Measurements from ENCODE around the gene MEGF9.
A peak's percentile ranks its signal among the peaks of the same experiment; 100 is the strongest.
"Not testable (repeated sequence)": the region's sequence is repeated elsewhere in the genome, so short reads cannot be mapped to it uniquely, and the experiment has no call there.

The MEGF9 gene

DNA sequence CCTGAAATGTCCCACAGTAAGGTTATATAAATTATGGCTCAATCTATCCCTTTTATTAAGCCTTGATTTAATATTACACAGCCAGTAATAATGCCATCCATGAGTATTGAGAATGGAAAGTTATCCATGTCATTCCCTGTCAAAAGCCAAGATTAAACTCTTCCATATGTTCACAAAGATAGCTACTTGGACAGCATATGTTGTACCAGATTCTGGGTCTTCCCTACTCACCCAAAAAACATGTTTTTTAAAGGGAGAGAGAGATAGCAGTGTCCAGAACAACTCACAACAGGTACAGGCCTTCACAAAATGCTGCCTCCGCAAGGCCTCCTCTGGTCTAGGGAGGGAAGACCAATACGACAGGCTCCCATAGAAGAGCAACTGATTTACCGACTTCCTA, 149.7 kb downstream of the MEGF9 start:
- DNase-seq (ENCODE audit: insufficient read length, low spot score) (no peak), FAIRE-seq (no peak)
- TF ChIP-seq POU2F2 (IDR thresholded peaks at IDR 0.05; ENCODE audit: low read depth, low read length) (no peak), POLR2A (IDR thresholded peaks at IDR 0.05; ENCODE audit: low read depth, low read length) (no peak), SPI1 (IDR thresholded peaks at IDR 0.05; ENCODE audit: low read depth, low read length) (no peak), TAF1 (IDR thresholded peaks at IDR 0.05; ENCODE audit: low read depth, low read length) (no peak), PAX5 (IDR thresholded peaks at IDR 0.05; ENCODE audit: insufficient read depth, low read length, severe bottlenecking) (no peak), POLR2AphosphoS5 (IDR thresholded peaks at IDR 0.05; ENCODE audit: low read depth, low read length) (no peak)

DNA sequence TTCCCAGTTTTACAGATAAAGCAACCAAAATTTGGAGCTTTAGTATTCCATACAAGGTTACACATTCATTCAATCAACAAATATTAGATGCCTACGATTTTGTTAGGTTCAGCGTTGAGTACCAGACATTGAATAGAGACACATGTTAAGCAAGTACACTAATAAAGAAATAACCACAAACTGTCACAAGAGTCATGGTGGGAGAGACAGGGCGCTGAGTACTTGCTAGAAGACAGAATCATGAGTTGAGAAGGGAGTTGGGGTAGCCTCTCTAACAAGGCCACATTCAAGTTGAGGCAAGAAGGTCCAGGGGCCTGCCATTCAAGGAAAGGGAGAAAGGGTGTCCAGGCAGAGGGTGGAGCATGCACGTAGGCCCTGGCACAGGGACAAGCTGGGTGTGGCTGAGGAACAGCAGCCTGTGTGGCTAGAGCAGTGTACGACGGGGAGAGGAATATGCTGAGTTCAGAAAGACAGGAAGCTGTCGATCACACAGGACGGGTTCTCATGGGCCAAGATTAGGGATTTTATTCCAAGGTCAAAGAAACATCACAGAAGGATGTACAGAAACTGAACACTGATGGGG, 151.3 kb downstream of the MEGF9 start:
- FAIRE-seq (no peak), DNase-seq (ENCODE audit: insufficient read length, low spot score) (no peak)
- TF ChIP-seq POLR2A (IDR thresholded peaks at IDR 0.05; ENCODE audit: low read depth, low read length) (no peak), PAX5 (IDR thresholded peaks at IDR 0.05; ENCODE audit: insufficient read depth, low read length, severe bottlenecking) (no peak), SPI1 (IDR thresholded peaks at IDR 0.05; ENCODE audit: low read depth, low read length) (no peak), TAF1 (IDR thresholded peaks at IDR 0.05; ENCODE audit: low read depth, low read length) (no peak), POU2F2 (IDR thresholded peaks at IDR 0.05; ENCODE audit: low read depth, low read length) (no peak), POLR2AphosphoS5 (IDR thresholded peaks at IDR 0.05; ENCODE audit: low read depth, low read length) (no peak)

DNA sequence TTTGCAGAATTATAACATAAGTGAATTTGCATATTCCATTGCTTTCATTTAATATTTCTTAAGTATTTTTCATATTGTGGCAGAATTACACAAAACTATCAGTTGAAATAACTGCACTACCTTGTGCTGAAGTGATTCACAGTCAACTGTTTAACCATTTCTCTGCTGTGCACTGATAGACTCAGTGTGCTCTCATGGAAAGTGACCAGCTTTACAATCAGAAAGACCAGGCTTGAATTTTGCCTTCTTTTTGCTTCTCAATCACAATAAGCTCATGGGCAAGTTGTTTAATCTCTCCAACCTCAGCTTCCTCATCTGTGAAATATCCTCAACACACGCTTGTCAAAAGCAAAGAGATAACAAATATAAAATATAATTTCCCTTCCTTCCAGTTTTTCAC, 152.6 kb downstream of the MEGF9 start:
- FAIRE-seq (no peak), DNase-seq (ENCODE audit: insufficient read length, low spot score) (no peak)

DNA sequence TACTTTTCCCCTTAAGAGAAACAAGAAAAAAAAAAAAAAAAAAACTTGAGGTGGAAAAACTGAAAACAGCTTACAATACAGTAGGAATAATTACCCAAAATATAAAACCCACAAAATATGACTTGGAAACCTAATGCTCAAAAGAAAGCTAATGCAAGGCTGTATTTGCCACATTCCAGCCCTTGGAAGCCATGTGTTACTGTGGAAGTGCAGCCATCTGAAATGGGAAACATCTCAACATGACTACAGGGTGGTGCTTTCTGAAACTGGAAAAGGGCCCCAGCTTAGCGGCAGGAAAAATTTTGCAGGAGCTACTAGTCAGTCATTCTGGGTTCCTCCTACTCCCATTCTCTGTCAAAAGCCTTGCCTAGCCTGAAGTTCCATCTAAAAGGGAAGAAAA, 154.7 kb downstream of the MEGF9 start:
- TF ChIP-seq POLR2A (IDR thresholded peaks at IDR 0.05; ENCODE audit: low read depth, low read length) (no peak), TAF1 (IDR thresholded peaks at IDR 0.05; ENCODE audit: low read depth, low read length) (no peak)
- DNase-seq (ENCODE audit: insufficient read length, low spot score) (no peak), FAIRE-seq (no peak)

More for the DNA sequence above, 152.6 kb downstream of the MEGF9 start:
- TF ChIP-seq POLR2AphosphoS5 (IDR thresholded peaks at IDR 0.05; ENCODE audit: low read depth, low read length) = no peak
- TF ChIP-seq POLR2A (IDR thresholded peaks at IDR 0.05; ENCODE audit: low read depth, low read length) = no peak
- no peak for TF ChIP-seq SPI1 (IDR thresholded peaks at IDR 0.05; ENCODE audit: low read depth, low read length)
- no peak for TF ChIP-seq TAF1 (IDR thresholded peaks at IDR 0.05; ENCODE audit: low read depth, low read length)
- no peak for TF ChIP-seq POU2F2 (IDR thresholded peaks at IDR 0.05; ENCODE audit: low read depth, low read length)
- TF ChIP-seq PAX5 (IDR thresholded peaks at IDR 0.05; ENCODE audit: insufficient read depth, low read length, severe bottlenecking) = no peak

DNA sequence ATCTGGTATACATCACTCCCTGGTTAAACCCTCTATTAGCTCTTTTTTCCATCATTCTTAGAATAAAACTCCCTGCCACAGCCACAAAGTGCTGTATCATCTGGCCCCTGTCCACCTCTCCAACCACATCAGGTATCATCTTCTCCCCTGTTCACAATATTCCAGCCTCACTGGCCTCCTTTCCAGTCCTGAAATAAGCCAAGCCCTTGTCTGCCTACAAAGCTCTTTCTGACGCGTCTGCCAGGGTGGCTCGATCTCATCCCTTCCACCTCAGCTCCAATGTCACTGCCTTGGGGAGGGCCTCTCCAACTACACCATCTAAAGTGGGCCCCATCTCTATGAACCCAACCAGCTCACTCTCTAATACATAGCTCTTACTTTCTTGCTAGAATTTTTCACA, 155.8 kb downstream of the MEGF9 start:
- no peak for FAIRE-seq
- no peak for DNase-seq (ENCODE audit: insufficient read length, low spot score)
- TF ChIP-seq POLR2AphosphoS5 (IDR thresholded peaks at IDR 0.05; ENCODE audit: low read depth, low read length) (no peak), POLR2A (IDR thresholded peaks at IDR 0.05; ENCODE audit: low read depth, low read length) (no peak), TAF1 (IDR thresholded peaks at IDR 0.05; ENCODE audit: low read depth, low read length) (no peak), POU2F2 (IDR thresholded peaks at IDR 0.05; ENCODE audit: low read depth, low read length) (no peak), SPI1 (IDR thresholded peaks at IDR 0.05; ENCODE audit: low read depth, low read length) (no peak), PAX5 (IDR thresholded peaks at IDR 0.05; ENCODE audit: insufficient read depth, low read length, severe bottlenecking) (no peak)

DNA sequence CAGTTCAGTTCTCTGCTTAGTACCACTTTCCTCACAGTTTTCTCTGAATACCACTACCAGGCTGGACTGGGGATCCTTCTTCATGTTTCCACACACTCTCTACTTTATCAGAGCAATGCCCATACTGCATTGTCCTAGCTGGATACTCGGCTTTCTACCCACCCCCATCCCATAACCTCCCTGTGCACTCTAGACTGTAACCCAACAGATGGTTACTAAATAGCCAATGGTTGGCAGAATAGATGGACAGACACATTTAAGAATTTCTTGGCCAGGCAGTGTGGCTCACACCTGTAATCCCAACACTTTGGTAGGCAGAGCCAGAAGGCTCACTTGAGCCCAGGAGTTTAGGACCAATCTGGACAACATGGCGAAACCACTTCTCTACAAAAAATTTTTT, 157.1 kb downstream of the MEGF9 start:
- no peak for DNase-seq (ENCODE audit: insufficient read length, low spot score)
- TF ChIP-seq PAX5 (IDR thresholded peaks at IDR 0.05; ENCODE audit: insufficient read depth, low read length, severe bottlenecking) (no peak), POLR2AphosphoS5 (IDR thresholded peaks at IDR 0.05; ENCODE audit: low read depth, low read length) (no peak), SPI1 (IDR thresholded peaks at IDR 0.05; ENCODE audit: low read depth, low read length) (no peak), TAF1 (IDR thresholded peaks at IDR 0.05; ENCODE audit: low read depth, low read length) (no peak), POLR2A (IDR thresholded peaks at IDR 0.05; ENCODE audit: low read depth, low read length) (no peak), POU2F2 (IDR thresholded peaks at IDR 0.05; ENCODE audit: low read depth, low read length) (no peak)
- no peak for FAIRE-seq

DNA sequence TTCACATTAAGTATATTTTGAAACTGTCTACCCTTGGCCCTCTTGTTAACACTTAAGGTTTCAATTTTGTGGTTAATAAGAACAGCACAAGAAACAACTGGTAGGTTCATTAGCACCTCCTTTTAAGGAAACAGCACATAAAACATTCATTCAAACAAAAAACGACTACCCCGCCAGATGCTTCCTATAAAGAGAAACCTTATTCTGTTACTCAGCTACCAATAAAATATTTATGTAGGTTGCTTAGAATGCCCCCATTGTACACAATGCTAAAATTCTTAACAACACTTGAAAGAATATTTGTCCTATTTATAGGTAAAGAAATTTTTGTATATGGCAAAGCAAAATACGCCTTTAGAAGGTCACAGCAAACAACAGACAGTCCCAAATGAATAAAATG, 157.5 kb downstream of the MEGF9 start:
- no peak for DNase-seq (ENCODE audit: insufficient read length, low spot score)
- no peak for FAIRE-seq
- TF ChIP-seq POLR2AphosphoS5 (IDR thresholded peaks at IDR 0.05; ENCODE audit: low read depth, low read length) (no peak), POLR2A (IDR thresholded peaks at IDR 0.05; ENCODE audit: low read depth, low read length) (no peak), PAX5 (IDR thresholded peaks at IDR 0.05; ENCODE audit: insufficient read depth, low read length, severe bottlenecking) (no peak), TAF1 (IDR thresholded peaks at IDR 0.05; ENCODE audit: low read depth, low read length) (no peak), SPI1 (IDR thresholded peaks at IDR 0.05; ENCODE audit: low read depth, low read length) (no peak), POU2F2 (IDR thresholded peaks at IDR 0.05; ENCODE audit: low read depth, low read length) (no peak)

DNA sequence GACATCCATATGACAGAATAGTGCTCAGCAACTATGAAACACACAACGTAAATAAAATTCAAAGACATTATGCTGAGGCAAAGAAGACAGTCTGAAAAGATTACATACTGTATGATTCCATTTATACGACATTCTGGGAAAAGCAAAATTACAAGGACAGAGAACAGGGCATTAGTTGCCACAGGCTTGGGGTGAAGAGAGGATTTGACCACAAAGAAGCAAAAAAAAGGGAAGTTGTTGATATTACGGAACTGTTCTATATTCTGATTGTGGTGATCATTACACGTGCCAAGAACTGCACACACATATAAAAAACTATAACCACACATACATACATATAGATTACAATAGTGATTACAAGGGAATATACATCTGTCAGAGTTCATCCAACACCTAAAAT, 158.4 kb downstream of the MEGF9 start:
- no peak for DNase-seq (ENCODE audit: insufficient read length, low spot score)
- no peak for TF ChIP-seq POU2F2 (IDR thresholded peaks at IDR 0.05; ENCODE audit: low read depth, low read length)
- no peak for TF ChIP-seq POLR2AphosphoS5 (IDR thresholded peaks at IDR 0.05; ENCODE audit: low read depth, low read length)
- TF ChIP-seq POLR2A (IDR thresholded peaks at IDR 0.05; ENCODE audit: low read depth, low read length) = no peak
- peak; percentile 18; the same call in 1 of the 2 replicates for TF ChIP-seq SPI1 (IDR thresholded peaks at IDR 0.05; ENCODE audit: low read depth, low read length)
- no peak for TF ChIP-seq TAF1 (IDR thresholded peaks at IDR 0.05; ENCODE audit: low read depth, low read length)
- no peak for TF ChIP-seq PAX5 (IDR thresholded peaks at IDR 0.05; ENCODE audit: insufficient read depth, low read length, severe bottlenecking)
- FAIRE-seq = no peak

DNA sequence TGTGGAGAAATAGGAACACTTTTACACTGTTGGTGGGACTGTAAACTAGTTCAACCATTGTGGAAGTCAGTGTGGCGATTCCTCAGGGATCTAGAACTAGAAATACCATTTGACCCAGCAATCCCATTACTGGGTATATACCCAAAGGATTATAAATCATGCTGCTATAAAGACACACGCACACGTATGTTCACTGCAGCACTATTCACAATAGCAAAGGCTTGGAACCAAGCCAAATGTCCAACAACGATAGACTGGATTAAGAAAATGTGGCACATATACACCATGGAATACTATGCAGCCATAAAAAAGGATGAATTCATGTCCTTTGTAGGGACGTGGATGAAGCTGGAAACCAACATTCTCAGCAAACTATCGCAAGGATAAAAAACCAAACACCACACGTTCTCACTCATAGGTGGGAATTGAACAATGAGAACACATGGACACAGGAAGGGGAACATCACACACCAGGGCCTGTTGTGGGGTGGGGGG, 162.0 kb downstream of the MEGF9 start:
- DNase-seq (ENCODE audit: insufficient read length, low spot score); FAIRE-seq: not testable (repeated sequence)

Data from GM12891 (cell line).